Panc1 (cell line): Measurements from ENCODE around the gene MTHFD1L.

Experiments
- POLR2AphosphoS5 ChIP-seq: IDR thresholded peaks from 2 replicates; pipeline ENCODE4 v1.6.1; 2012; ENCODE audit warnings: mild to moderate bottlenecking, low read depth, low read length, moderate library complexity
- TF ChIP-seq, protein P1 (sequence below): fragments of 450-650 bp; IDR thresholded peaks from 2 replicates; pipeline ENCODE4 v1.5.1; 2017; ENCODE audit warnings: mild to moderate bottlenecking
- TF ChIP-seq, protein P2 (sequence below), 2 experiments: IDR thresholded peaks; 2 replicates each; pipeline ENCODE4 v1.6.1; 2011 to 2012; ENCODE audit warnings: low read depth in 2 of 2, control low read depth in 1 of 2, low read length in 1 of 2, mild to moderate bottlenecking in 1 of 2, moderate library complexity in 1 of 2; ENCODE audit not compliant: insufficient read depth in 1 of 2

- TF ChIP-seq, protein P1, sequence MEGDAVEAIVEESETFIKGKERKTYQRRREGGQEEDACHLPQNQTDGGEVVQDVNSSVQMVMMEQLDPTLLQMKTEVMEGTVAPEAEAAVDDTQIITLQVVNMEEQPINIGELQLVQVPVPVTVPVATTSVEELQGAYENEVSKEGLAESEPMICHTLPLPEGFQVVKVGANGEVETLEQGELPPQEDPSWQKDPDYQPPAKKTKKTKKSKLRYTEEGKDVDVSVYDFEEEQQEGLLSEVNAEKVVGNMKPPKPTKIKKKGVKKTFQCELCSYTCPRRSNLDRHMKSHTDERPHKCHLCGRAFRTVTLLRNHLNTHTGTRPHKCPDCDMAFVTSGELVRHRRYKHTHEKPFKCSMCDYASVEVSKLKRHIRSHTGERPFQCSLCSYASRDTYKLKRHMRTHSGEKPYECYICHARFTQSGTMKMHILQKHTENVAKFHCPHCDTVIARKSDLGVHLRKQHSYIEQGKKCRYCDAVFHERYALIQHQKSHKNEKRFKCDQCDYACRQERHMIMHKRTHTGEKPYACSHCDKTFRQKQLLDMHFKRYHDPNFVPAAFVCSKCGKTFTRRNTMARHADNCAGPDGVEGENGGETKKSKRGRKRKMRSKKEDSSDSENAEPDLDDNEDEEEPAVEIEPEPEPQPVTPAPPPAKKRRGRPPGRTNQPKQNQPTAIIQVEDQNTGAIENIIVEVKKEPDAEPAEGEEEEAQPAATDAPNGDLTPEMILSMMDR, result no peak
- TF ChIP-seq, protein P2, sequence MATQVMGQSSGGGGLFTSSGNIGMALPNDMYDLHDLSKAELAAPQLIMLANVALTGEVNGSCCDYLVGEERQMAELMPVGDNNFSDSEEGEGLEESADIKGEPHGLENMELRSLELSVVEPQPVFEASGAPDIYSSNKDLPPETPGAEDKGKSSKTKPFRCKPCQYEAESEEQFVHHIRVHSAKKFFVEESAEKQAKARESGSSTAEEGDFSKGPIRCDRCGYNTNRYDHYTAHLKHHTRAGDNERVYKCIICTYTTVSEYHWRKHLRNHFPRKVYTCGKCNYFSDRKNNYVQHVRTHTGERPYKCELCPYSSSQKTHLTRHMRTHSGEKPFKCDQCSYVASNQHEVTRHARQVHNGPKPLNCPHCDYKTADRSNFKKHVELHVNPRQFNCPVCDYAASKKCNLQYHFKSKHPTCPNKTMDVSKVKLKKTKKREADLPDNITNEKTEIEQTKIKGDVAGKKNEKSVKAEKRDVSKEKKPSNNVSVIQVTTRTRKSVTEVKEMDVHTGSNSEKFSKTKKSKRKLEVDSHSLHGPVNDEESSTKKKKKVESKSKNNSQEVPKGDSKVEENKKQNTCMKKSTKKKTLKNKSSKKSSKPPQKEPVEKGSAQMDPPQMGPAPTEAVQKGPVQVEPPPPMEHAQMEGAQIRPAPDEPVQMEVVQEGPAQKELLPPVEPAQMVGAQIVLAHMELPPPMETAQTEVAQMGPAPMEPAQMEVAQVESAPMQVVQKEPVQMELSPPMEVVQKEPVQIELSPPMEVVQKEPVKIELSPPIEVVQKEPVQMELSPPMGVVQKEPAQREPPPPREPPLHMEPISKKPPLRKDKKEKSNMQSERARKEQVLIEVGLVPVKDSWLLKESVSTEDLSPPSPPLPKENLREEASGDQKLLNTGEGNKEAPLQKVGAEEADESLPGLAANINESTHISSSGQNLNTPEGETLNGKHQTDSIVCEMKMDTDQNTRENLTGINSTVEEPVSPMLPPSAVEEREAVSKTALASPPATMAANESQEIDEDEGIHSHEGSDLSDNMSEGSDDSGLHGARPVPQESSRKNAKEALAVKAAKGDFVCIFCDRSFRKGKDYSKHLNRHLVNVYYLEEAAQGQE (IDR thresholded peaks at IDR 0.05; ENCODE audit: insufficient read depth in 1 of 2, low read depth in 2 of 2, low read length in 1 of 2), result no peak
- no peak for TF ChIP-seq POLR2AphosphoS5
These were observed 18.9 kb upstream of the MTHFD1L start for GRCh38 chr6:150846641-150847040.
